Measurements from ENCODE around the gene RBP3.

DNA sequence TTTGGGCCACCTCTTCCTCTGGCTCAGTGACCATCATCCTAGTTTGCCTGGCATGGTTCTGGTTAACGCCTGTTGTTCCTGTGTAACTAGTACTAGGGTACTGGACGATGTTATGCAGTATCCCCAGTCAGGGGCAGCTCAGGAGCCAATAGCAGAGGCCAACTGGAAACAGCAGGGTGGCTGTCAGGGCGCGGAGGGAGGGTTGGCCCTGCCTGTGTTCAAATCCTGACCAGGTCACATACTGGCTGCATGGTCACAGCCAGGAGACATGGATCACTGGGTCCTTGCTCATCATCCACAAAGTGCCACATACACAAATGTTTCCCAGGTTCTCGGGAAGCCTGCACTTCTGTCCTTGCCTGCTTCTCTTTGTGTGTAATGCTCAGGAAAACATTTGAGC is 12.3 kb upstream of the RBP3 start:
- TF ChIP-seq, protein P1, sequence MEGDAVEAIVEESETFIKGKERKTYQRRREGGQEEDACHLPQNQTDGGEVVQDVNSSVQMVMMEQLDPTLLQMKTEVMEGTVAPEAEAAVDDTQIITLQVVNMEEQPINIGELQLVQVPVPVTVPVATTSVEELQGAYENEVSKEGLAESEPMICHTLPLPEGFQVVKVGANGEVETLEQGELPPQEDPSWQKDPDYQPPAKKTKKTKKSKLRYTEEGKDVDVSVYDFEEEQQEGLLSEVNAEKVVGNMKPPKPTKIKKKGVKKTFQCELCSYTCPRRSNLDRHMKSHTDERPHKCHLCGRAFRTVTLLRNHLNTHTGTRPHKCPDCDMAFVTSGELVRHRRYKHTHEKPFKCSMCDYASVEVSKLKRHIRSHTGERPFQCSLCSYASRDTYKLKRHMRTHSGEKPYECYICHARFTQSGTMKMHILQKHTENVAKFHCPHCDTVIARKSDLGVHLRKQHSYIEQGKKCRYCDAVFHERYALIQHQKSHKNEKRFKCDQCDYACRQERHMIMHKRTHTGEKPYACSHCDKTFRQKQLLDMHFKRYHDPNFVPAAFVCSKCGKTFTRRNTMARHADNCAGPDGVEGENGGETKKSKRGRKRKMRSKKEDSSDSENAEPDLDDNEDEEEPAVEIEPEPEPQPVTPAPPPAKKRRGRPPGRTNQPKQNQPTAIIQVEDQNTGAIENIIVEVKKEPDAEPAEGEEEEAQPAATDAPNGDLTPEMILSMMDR (IDR thresholded peaks at IDR 0.05): no peak
- TF ChIP-seq POLR2A (IDR thresholded peaks at IDR 0.05): no peak
- no peak for TF ChIP-seq POLR2AphosphoS5 (IDR thresholded peaks at IDR 0.05; ENCODE audit: insufficient read depth in 1 of 2, low read depth in 1 of 2)
